ENCODE data around the gene ZNF485.

ZNF485 gene

GRCh38 chr10:43619368-43619767, 13.1 kb downstream of the ZNF485 start:
- Histone ChIP-seq H3K9ac (ENCODE audit: low read length) (no peak overlapping the region), H3K27me3 (ENCODE audit: low read length) (no peaks in the 10 kb centered on the region), H3K79me2 (ENCODE audit: insufficient read depth, low read length) (no peaks in the 10 kb centered on the region), H3K4me3 (ENCODE audit: insufficient read depth, low read length, poor library complexity, severe bottlenecking) (no peak overlapping the region), H4K20me1 (ENCODE audit: low read depth, low read length) (no peaks in the 10 kb centered on the region), H2AFZ (ENCODE audit: low read depth, low read length, severe bottlenecking) (no peak overlapping the region), H3K9me2 (replicated peaks; ENCODE audit: insufficient read depth, low read length) (no peaks in the 10 kb centered on the region), H3K27ac (ENCODE audit: low read depth, low read length) (no peak overlapping the region), H3K9me3 (ENCODE audit: insufficient read depth, low read length) (peaks cover 25% of the 10 kb centered on the region; the same call in 1 of the 2 replicates), H3K4me2 (ENCODE audit: low read depth, low read length, poor library complexity, severe bottlenecking) (no peak overlapping the region), H3K36me3 (ENCODE audit: low read length) (peaks cover 30% of the 10 kb centered on the region), H3F3A (ENCODE audit: insufficient read depth) (no peaks in the 10 kb centered on the region)
- TF ChIP-seq EZH2phosphoT487 (conservative IDR thresholded peaks at IDR 0.05; ENCODE audit: low read length): no peak
- TF ChIP-seq CTCF (IDR thresholded peaks at IDR 0.05; ENCODE audit: insufficient read depth, low read length, poor library complexity, severe bottlenecking): no peak

- no peak overlapping the region for H3K4me2 ChIP-seq (ENCODE audit: low read depth, low read length, poor library complexity, severe bottlenecking)
- no peaks in the 10 kb centered on the region for H4K20me1 ChIP-seq (ENCODE audit: low read depth, low read length)
- TF ChIP-seq EZH2phosphoT487 (conservative IDR thresholded peaks at IDR 0.05; ENCODE audit: low read length): no peak
- no peak for TF ChIP-seq CTCF (IDR thresholded peaks at IDR 0.05; ENCODE audit: insufficient read depth, low read length, poor library complexity, severe bottlenecking)
- no peak overlapping the region for H3K9ac ChIP-seq (ENCODE audit: low read length)
- H3K79me2 ChIP-seq (ENCODE audit: insufficient read depth, low read length): no peaks in the 10 kb centered on the region
- peaks cover 6% of the 10 kb centered on the region; the same call in 1 of the 2 replicates for H3K36me3 ChIP-seq (ENCODE audit: low read length)
- no peak overlapping the region for H3K27ac ChIP-seq (ENCODE audit: low read depth, low read length)
- no peaks in the 10 kb centered on the region for H3F3A ChIP-seq (ENCODE audit: insufficient read depth)
- no peaks in the 10 kb centered on the region for H3K27me3 ChIP-seq (ENCODE audit: low read length)
- H3K9me3 ChIP-seq (ENCODE audit: insufficient read depth, low read length): peaks cover 10% of the 10 kb centered on the region; the same call in 1 of the 2 replicates
- no peak overlapping the region for H3K4me3 ChIP-seq (ENCODE audit: insufficient read depth, low read length, poor library complexity, severe bottlenecking)
- H3K9me2 ChIP-seq (replicated peaks; ENCODE audit: insufficient read depth, low read length): no peaks in the 10 kb centered on the region
- H2AFZ ChIP-seq (ENCODE audit: low read depth, low read length, severe bottlenecking): no peak overlapping the region
Measured at GRCh38 chr10:43622038-43622437, 15.8 kb downstream of the ZNF485 start.

DNA sequence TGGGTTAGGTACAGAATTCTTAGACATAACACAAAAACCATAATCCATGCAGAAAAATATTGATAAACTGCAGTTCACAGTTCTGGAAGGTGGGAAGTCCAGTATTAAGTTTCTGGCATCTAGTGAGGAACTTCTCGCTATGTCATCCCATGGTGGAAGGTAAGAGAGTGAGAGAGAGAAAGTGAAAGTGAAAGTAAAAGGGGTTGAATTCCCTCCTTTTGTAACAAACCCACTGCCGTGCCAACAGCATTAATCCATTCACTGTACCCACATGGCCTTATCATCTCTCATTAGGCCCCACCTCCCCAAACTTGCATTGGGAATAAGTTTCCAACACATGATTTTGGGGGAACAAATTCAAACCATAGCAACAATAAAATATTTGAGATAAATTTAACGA, 17.1 kb downstream of the ZNF485 start:
- Histone ChIP-seq H3K4me3 (ENCODE audit: insufficient read depth, low read length, poor library complexity, severe bottlenecking) (no peak overlapping the region), H3K36me3 (ENCODE audit: low read length) (no peaks in the 10 kb centered on the region), H3K9me3 (ENCODE audit: insufficient read depth, low read length) (no peaks in the 10 kb centered on the region), H2AFZ (ENCODE audit: low read depth, low read length, severe bottlenecking) (no peak overlapping the region), H3K9ac (ENCODE audit: low read length) (no peak overlapping the region), H3K27me3 (ENCODE audit: low read length) (no peaks in the 10 kb centered on the region), H3K4me2 (ENCODE audit: low read depth, low read length, poor library complexity, severe bottlenecking) (peak overlapping the region; percentile 4), H3K79me2 (ENCODE audit: insufficient read depth, low read length) (no peaks in the 10 kb centered on the region), H4K20me1 (ENCODE audit: low read depth, low read length) (no peaks in the 10 kb centered on the region), H3K27ac (ENCODE audit: low read depth, low read length) (no peak overlapping the region), H3F3A (ENCODE audit: insufficient read depth) (no peaks in the 10 kb centered on the region), H3K9me2 (replicated peaks; ENCODE audit: insufficient read depth, low read length) (no peaks in the 10 kb centered on the region)
- no peak for TF ChIP-seq CTCF (IDR thresholded peaks at IDR 0.05; ENCODE audit: insufficient read depth, low read length, poor library complexity, severe bottlenecking)
- TF ChIP-seq EZH2phosphoT487 (conservative IDR thresholded peaks at IDR 0.05; ENCODE audit: low read length): no peak
